ENCODE data around the gene ARHGAP18.

ARHGAP18 gene

GRCh38 chr6:129641344-129641743, 68.6 kb downstream of the ARHGAP18 start:
- H2AFZ ChIP-seq (ENCODE audit: low read depth, low read length, severe bottlenecking), result no peak overlapping the region
- H3K9me3 ChIP-seq (ENCODE audit: insufficient read depth, low read length), result no peaks in the 10 kb centered on the region
- no peak overlapping the region for H3K9ac ChIP-seq (ENCODE audit: low read length)

DNA sequence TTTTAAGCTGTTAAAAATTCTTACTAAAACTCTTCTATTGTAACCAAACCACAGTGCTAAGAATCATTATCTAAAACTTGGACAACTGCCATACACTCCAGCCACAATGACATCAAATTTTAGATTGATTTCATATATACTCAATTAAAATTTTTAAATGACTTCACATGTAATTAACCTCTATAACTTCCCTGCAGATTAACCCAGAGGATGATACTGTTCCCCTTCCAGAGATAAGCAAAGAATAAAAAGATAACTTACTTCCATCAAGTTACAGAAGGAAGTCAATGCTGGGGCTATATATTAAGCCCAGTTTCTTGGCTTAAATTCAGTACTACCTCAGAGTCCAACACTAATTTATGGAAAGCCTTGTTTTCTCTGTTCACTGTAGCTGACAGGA, 71.3 kb downstream of the ARHGAP18 start:
- Histone ChIP-seq H3K4me2 (ENCODE audit: low read depth, low read length, poor library complexity, severe bottlenecking) (no peak overlapping the region), H4K20me1 (ENCODE audit: low read depth, low read length) (no peaks in the 10 kb centered on the region), H3K27ac (ENCODE audit: low read depth, low read length) (no peak overlapping the region), H3K9me3 (ENCODE audit: insufficient read depth, low read length) (no peaks in the 10 kb centered on the region), H3K27me3 (ENCODE audit: low read length) (no peaks in the 10 kb centered on the region), H3K9me2 (replicated peaks; ENCODE audit: insufficient read depth, low read length) (no peaks in the 10 kb centered on the region), H2AFZ (ENCODE audit: low read depth, low read length, severe bottlenecking) (no peak overlapping the region), H3K36me3 (ENCODE audit: low read length) (no peaks in the 10 kb centered on the region), H3K9ac (ENCODE audit: low read length) (no peak overlapping the region), H3F3A (ENCODE audit: insufficient read depth) (no peaks in the 10 kb centered on the region), H3K4me3 (ENCODE audit: insufficient read depth, low read length, poor library complexity, severe bottlenecking) (no peak overlapping the region), H3K79me2 (ENCODE audit: insufficient read depth, low read length) (no peaks in the 10 kb centered on the region)
- TF ChIP-seq, protein P1, sequence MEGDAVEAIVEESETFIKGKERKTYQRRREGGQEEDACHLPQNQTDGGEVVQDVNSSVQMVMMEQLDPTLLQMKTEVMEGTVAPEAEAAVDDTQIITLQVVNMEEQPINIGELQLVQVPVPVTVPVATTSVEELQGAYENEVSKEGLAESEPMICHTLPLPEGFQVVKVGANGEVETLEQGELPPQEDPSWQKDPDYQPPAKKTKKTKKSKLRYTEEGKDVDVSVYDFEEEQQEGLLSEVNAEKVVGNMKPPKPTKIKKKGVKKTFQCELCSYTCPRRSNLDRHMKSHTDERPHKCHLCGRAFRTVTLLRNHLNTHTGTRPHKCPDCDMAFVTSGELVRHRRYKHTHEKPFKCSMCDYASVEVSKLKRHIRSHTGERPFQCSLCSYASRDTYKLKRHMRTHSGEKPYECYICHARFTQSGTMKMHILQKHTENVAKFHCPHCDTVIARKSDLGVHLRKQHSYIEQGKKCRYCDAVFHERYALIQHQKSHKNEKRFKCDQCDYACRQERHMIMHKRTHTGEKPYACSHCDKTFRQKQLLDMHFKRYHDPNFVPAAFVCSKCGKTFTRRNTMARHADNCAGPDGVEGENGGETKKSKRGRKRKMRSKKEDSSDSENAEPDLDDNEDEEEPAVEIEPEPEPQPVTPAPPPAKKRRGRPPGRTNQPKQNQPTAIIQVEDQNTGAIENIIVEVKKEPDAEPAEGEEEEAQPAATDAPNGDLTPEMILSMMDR (IDR thresholded peaks at IDR 0.05; ENCODE audit: insufficient read depth, low read length, poor library complexity, severe bottlenecking), result no peak
- TF ChIP-seq EZH2phosphoT487 (conservative IDR thresholded peaks at IDR 0.05; ENCODE audit: low read length), result no peak

More at GRCh38 chr6:129641344-129641743, 68.6 kb downstream of the ARHGAP18 start:
- Histone ChIP-seq H3K27me3 (ENCODE audit: low read length) (no peaks in the 10 kb centered on the region), H3K4me3 (ENCODE audit: insufficient read depth, low read length, poor library complexity, severe bottlenecking) (no peak overlapping the region), H3K9me2 (replicated peaks; ENCODE audit: insufficient read depth, low read length) (no peaks in the 10 kb centered on the region), H4K20me1 (ENCODE audit: low read depth, low read length) (no peaks in the 10 kb centered on the region), H3K27ac (ENCODE audit: low read depth, low read length) (no peak overlapping the region), H3F3A (ENCODE audit: insufficient read depth) (no peaks in the 10 kb centered on the region), H3K4me2 (ENCODE audit: low read depth, low read length, poor library complexity, severe bottlenecking) (no peak overlapping the region), H3K79me2 (ENCODE audit: insufficient read depth, low read length) (no peaks in the 10 kb centered on the region), H3K36me3 (ENCODE audit: low read length) (no peaks in the 10 kb centered on the region)
- no peak for TF ChIP-seq EZH2phosphoT487 (conservative IDR thresholded peaks at IDR 0.05; ENCODE audit: low read length)
- TF ChIP-seq, protein P1 (IDR thresholded peaks at IDR 0.05; ENCODE audit: insufficient read depth, low read length, poor library complexity, severe bottlenecking), result no peak

DNA sequence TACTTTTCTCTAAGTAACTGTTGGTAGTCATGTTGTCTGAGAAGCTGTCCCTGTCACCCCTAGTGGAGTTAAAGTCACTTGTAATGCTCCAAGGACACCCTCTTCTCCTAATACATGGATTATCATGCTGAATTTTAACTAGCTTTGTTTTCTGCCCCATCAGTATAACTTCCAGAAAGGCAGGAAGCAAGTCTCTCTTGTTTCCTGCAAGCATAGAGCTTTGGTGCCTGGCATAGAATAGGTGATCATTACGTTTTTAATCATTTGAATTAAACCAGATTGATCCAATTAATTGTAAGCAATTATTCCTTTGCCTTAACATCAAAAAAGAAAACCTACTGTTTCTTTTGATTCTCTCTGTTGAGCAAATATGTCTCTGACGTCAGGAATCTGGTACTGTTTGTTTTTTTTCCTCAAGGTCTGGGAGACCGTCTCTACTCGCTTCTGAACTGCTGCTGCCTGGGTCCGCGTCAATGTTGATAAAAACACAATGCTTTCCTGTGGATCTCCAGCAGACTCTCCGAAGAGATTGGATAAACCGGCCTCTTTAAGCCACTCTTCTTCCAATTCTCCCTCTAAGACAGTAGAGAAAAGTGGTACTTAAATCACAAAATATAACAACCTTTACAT, 71.8 kb downstream of the ARHGAP18 start:
- Histone ChIP-seq H3K36me3 (ENCODE audit: low read length) (no peaks in the 10 kb centered on the region), H4K20me1 (ENCODE audit: low read depth, low read length) (no peaks in the 10 kb centered on the region), H3K9me2 (replicated peaks; ENCODE audit: insufficient read depth, low read length) (no peaks in the 10 kb centered on the region), H3K4me3 (ENCODE audit: insufficient read depth, low read length, poor library complexity, severe bottlenecking) (no peak overlapping the region), H3K79me2 (ENCODE audit: insufficient read depth, low read length) (no peaks in the 10 kb centered on the region), H3K4me2 (ENCODE audit: low read depth, low read length, poor library complexity, severe bottlenecking) (no peak overlapping the region), H3K27ac (ENCODE audit: low read depth, low read length) (no peak overlapping the region), H3K9ac (ENCODE audit: low read length) (no peak overlapping the region), H3K9me3 (ENCODE audit: insufficient read depth, low read length) (no peaks in the 10 kb centered on the region), H3F3A (ENCODE audit: insufficient read depth) (no peaks in the 10 kb centered on the region), H2AFZ (ENCODE audit: low read depth, low read length, severe bottlenecking) (no peak overlapping the region), H3K27me3 (ENCODE audit: low read length) (no peaks in the 10 kb centered on the region)
- TF ChIP-seq EZH2phosphoT487 (conservative IDR thresholded peaks at IDR 0.05; ENCODE audit: low read length), result no peak
- TF ChIP-seq, protein P1 (IDR thresholded peaks at IDR 0.05; ENCODE audit: insufficient read depth, low read length, poor library complexity, severe bottlenecking), result no peak

Data from SU-DHL-6 (cell line).